ENCODE measurements around the gene ARNT2. TPM values are rescaled to one million over a fixed set of nuclear protein-coding genes. Genes with fewer than 3 reads are reported as not detected.

The ARNT2 gene
- total and polyA plus RNA-seq, 2 experiments from 2014 or later: 3.9 to 5.3 TPM

- H3K27me3 ChIP-seq: no peaks in the 10 kb centered on the region
- H2AFZ ChIP-seq: no peak overlapping the region
- H3K4me2 ChIP-seq: no peak overlapping the region
- H3K9me3 ChIP-seq (ENCODE audit: low read depth): peaks cover 6% of the 10 kb centered on the region
- WGBS (ENCODE audit: low lambda C conversion rate, missing lambda C conversion rate): 89% methylated on average over 6 of the region's 6 CpGs
- TF ChIP-seq EZH2 (IDR thresholded peaks at IDR 0.05; ENCODE audit: borderline replicate concordance) (no peak), CTCF (IDR thresholded peaks at IDR 0.05; ENCODE audit: poor library complexity) (no peak)
- H3K4me1 ChIP-seq (ENCODE audit: insufficient read depth): peaks cover 15% of the 10 kb centered on the region
- DNase-seq (ENCODE audit: low spot score): no peak
- H4K20me1 ChIP-seq (ENCODE audit: insufficient read depth, poor library complexity, severe bottlenecking): no peaks in the 10 kb centered on the region
- no peak overlapping the region for H3K27ac ChIP-seq
- no peaks in the 10 kb centered on the region for H3K79me2 ChIP-seq
- no peaks in the 10 kb centered on the region for H3K36me3 ChIP-seq (replicated peaks; ENCODE audit: insufficient read depth, low read depth)
- no peak overlapping the region for H3K4me3 ChIP-seq
- no peaks in the 10 kb centered on the region for H3K9me2 ChIP-seq (replicated peaks; ENCODE audit: insufficient read depth)
These were observed 76.1 kb downstream of the ARNT2 start for GRCh38 chr15:80480171-80480811.

GRCh38 chr15:80480909-80481308, 76.7 kb downstream of the ARNT2 start:
- no peak overlapping the region for H3K4me2 ChIP-seq
- WGBS (ENCODE audit: low lambda C conversion rate, missing lambda C conversion rate): 67% methylated on average over 4 of the region's 4 CpGs

GRCh38 chr15:80482696-80483095, 78.5 kb downstream of the ARNT2 start:
- H3K4me3 ChIP-seq: no peak overlapping the region
- peaks cover 15% of the 10 kb centered on the region for H3K4me1 ChIP-seq (ENCODE audit: insufficient read depth)
- H4K20me1 ChIP-seq (ENCODE audit: insufficient read depth, poor library complexity, severe bottlenecking): no peaks in the 10 kb centered on the region
- H3K27me3 ChIP-seq: no peaks in the 10 kb centered on the region
- TF ChIP-seq CTCF (IDR thresholded peaks at IDR 0.05; ENCODE audit: poor library complexity): no peak
- no peak overlapping the region for H3K4me2 ChIP-seq
- H3K79me2 ChIP-seq: no peaks in the 10 kb centered on the region
- no peaks in the 10 kb centered on the region for H3K9me3 ChIP-seq (ENCODE audit: low read depth)
- H2AFZ ChIP-seq: no peak overlapping the region
- no peaks in the 10 kb centered on the region for H3K9me2 ChIP-seq (replicated peaks; ENCODE audit: insufficient read depth)
- no peak for DNase-seq (ENCODE audit: low spot score)
- WGBS (ENCODE audit: low lambda C conversion rate, missing lambda C conversion rate): 96% methylated on average over 1 of the region's 1 CpG
- no peaks in the 10 kb centered on the region for H3K36me3 ChIP-seq (replicated peaks; ENCODE audit: insufficient read depth, low read depth)
- H3K27ac ChIP-seq: no peak overlapping the region

More at GRCh38 chr15:80480909-80481308, 76.7 kb downstream of the ARNT2 start:
- peaks cover 1% of the 10 kb centered on the region for H3K9me3 ChIP-seq (ENCODE audit: low read depth)
- no peaks in the 10 kb centered on the region for H3K36me3 ChIP-seq (replicated peaks; ENCODE audit: insufficient read depth, low read depth)
- no peaks in the 10 kb centered on the region for H4K20me1 ChIP-seq (ENCODE audit: insufficient read depth, poor library complexity, severe bottlenecking)
- no peak overlapping the region for H3K27ac ChIP-seq
- no peak overlapping the region for H3K4me3 ChIP-seq
- no peaks in the 10 kb centered on the region for H3K27me3 ChIP-seq
- TF ChIP-seq EZH2phosphoT487 (IDR thresholded peaks at IDR 0.05; ENCODE audit: low read depth, severe bottlenecking, unreplicated experiment): no peak
- TF ChIP-seq CTCF (IDR thresholded peaks at IDR 0.05; ENCODE audit: poor library complexity): no peak
- no peak for TF ChIP-seq EZH2 (IDR thresholded peaks at IDR 0.05; ENCODE audit: borderline replicate concordance)
- no peaks in the 10 kb centered on the region for H3K79me2 ChIP-seq
- no peaks in the 10 kb centered on the region for H3K9me2 ChIP-seq (replicated peaks; ENCODE audit: insufficient read depth)
- H3K4me1 ChIP-seq (ENCODE audit: insufficient read depth): peaks cover 15% of the 10 kb centered on the region
- H2AFZ ChIP-seq: no peak overlapping the region
- DNase-seq (ENCODE audit: low spot score): peak; percentile 50

GRCh38 chr15:80483725-80484161, 79.6 kb downstream of the ARNT2 start:
- Histone ChIP-seq H3K36me3 (replicated peaks; ENCODE audit: insufficient read depth, low read depth) (no peaks in the 10 kb centered on the region), H3K27me3 (no peaks in the 10 kb centered on the region), H3K4me3 (no peak overlapping the region), H3K4me1 (ENCODE audit: insufficient read depth) (peaks cover 15% of the 10 kb centered on the region), H4K20me1 (ENCODE audit: insufficient read depth, poor library complexity, severe bottlenecking) (no peaks in the 10 kb centered on the region), H2AFZ (no peak overlapping the region), H3K9me3 (ENCODE audit: low read depth) (no peaks in the 10 kb centered on the region), H3K9me2 (replicated peaks; ENCODE audit: insufficient read depth) (no peaks in the 10 kb centered on the region), H3K27ac (no peak overlapping the region), H3K79me2 (no peaks in the 10 kb centered on the region), H3K4me2 (no peak overlapping the region)
- no peak for TF ChIP-seq CTCF (IDR thresholded peaks at IDR 0.05; ENCODE audit: poor library complexity)
- no peak for TF ChIP-seq EZH2phosphoT487 (IDR thresholded peaks at IDR 0.05; ENCODE audit: low read depth, severe bottlenecking, unreplicated experiment)
- no peak for TF ChIP-seq EZH2 (IDR thresholded peaks at IDR 0.05; ENCODE audit: borderline replicate concordance)
- DNase-seq (ENCODE audit: low spot score): no peak
- 49% methylated on average over 2 of the region's 2 CpGs for WGBS (ENCODE audit: low lambda C conversion rate, missing lambda C conversion rate)

All from hepatocyte (in vitro differentiated cells).